GM18499 (cell line): ENCODE measurements around the gene CCDC38.

Experiments used
- ATAC-seq: cut with Tn5 transposase; IDR thresholded peaks from one replicate; pipeline ENCODE4 v1.9.1; 2021; ENCODE audit warnings: moderate number of reproducible peaks; ENCODE audit not compliant: insufficient read depth, unreplicated experiment

CCDC38 gene

DNA sequence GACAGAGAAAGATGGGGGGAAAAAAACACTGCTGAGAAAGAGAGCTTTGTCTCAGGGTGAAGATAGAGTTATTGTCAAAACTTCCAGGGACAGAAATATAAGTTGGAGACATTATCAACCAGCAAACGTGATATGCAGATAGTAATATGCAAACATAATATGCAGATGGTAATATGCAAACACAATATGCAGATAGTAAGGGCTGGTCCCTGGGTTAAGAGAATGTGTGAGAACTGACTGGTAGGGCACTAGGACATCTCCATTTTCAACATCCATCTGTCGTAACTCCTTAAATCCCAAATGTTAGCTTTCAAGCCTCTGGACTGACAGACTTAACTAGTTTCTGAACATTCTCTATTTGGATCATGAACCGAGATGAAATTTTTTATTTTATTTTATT, 51.5 kb downstream of the CCDC38 start:
- ATAC-seq: no peak

DNA sequence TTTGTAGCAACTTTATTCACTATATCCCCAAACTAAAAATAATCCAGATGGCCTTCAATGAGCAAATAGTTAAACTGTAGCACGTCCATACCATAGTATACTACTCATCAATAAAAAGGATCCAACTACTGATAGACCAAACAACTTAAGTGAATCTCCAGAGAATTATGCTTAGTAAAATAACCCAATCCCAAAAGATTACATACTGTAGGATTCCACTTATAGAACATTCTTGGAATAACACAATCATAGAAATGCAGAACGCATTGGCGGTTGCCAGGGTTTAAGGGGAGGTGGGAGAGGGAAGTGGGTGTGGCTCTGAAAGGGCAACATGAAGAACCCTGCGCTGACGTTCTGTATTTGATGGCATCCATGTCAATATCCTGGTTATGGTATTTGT, 55.1 kb downstream of the CCDC38 start:
- no peak for ATAC-seq

DNA sequence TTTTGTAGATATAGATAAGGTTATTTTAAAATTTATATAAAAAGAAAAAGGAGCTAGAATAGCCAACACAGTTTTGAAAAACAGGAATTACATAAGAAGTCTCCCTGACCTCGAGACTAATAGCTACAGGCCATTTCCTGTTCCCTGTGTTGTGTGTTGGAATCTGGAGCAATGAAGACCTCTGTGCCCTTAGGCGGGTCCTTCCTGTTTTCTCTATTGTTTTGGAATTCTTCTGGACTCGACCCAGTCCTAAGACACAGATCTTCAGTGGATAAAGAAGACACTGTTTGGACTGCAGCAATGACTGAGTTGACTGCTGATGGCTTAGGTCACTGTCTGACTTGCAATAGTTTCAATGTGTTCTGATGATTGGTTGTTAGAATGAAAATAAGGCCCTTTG, 57.4 kb downstream of the CCDC38 start:
- no peak for ATAC-seq

DNA sequence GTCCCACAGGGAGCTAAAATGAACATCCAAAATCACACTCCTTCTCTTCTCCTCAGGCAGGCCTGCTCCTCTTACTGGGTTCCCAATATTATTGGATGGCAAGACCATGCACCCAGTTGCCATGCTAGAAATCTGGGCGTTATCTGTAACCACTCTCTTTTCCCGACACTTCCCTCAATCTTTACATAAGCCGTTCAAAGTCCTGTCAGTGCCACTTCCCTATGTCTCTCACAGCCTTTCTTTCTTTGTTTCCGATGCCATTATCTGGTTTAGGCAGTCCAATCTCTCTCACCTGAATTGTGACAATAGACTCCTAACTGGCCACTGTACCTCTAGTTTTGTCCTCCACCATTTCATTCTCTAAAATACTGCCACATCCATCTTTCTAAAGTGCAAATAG, 59.5 kb downstream of the CCDC38 start:
- ATAC-seq: no peak

DNA sequence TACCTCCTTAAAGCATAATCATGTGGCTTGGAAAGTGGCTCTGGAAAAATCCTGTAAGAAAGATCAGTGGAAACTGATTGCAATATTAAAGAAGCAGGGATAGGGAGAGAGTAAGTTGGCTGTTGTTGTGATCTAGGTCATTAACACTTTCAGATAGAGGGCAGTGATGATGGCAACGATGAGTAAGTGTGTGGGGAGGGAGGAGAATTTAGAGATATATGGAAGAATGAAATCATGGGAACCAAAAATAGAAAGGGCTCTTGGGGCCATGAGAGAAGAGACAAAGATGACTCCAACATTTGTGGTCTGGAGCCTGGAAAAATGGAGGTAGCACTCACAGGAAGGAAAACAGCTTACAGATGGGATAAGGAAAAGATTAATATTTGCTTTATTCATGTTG, 60.3 kb downstream of the CCDC38 start:
- no peak for ATAC-seq

DNA sequence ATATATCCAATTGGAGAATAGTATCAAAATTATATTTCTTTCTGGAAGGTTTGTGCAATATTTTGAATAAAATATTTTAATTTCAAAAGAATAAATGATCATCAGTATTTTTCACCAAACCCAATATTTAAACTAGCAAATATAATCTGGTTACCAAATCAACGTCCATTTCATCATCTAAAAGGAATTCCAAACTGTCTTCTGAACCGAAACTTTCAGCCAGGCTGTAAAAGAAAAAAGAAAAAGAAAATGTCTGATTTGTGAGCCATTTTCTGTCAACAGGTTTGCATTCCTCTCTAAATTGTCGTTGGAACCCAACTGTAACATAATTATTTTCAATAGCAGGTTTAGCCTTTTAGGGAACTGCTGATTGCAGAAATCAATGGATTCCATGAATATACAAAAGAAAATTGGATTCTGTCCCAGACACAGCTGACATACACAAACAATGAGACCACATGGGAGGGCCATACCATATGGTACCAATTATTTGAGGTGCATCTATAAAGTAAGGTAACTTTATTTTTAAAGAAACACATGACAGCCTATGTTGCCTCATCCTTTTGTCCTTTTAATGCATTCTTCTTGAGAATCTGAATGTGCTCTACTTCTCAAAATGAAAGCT, 61.0 kb downstream of the CCDC38 start:
- ATAC-seq: no peak

DNA sequence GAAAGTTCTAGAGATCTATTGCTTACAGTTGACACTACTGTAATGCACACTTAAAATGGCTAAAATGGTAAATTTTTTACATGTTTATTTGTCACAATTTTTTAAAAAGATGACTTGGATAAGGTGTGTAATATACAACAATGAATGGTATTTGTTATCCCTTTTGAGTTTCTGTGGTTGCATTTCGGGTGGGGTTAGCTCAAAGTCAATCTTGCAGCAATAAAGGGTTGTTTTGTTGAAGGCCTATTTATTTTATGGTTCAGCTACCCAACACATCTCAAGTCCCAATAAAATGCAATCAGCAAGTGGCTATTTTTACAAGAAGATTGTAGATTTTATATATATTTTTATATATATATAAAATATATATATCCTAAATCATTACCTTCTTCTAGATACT, 61.5 kb downstream of the CCDC38 start:
- no peak for ATAC-seq

DNA sequence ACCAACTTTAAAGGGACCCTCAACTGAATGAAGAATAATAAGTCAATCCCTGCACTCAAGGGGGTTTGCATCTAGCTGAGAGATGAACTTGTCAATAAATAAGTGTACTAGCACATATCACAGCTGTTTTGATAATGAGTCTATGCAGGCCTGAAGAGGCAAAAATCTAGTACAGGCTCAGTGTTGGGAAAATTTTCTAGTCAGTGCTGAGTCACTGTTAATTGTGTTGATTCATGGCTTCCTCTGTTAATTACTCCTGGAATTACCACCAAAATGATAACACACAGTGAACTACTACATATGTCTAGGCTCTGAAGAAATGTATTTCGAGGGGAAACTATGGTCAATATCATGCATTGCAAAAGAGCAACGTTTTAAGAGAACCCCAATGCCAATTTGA, 64.8 kb downstream of the CCDC38 start:
- ATAC-seq: no peak

DNA sequence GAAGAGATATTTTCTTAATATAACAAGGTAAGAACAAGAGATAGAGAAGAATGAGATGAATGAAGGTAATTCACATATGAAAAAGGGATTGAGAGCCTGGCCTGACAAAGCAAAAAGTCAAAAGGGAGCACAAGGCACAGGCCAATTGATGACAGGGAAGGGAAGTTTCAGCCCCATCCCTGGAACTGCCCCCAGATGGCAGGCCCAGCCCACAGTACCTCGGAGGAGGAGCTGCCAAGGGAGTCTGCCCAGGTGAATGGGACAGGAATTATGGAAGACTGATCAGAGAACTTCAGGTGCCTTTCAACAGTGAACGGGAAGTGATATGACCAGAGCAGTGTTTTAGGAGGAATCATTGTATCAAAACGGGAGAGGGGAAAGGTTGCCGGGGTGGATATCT, 68.0 kb downstream of the CCDC38 start:
- ATAC-seq: no peak

DNA sequence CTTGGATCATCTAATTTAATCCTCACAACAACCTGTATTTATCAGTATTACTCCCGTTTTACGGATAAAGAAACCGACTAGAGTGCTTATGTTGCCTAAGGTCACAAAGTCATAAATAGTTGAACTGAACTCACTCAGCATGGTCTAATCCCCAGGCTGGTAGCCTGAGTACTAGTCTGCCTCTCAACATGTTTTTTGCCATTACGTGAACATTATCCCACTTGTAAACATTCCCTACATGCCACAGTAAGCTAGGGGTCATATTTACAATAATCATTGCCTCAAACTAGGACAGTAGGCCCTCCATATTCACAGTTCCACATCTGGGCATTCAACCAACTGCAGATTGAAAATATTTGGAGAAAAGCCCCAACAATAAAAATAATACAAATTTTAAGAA, 71.5 kb downstream of the CCDC38 start:
- ATAC-seq: no peak

DNA sequence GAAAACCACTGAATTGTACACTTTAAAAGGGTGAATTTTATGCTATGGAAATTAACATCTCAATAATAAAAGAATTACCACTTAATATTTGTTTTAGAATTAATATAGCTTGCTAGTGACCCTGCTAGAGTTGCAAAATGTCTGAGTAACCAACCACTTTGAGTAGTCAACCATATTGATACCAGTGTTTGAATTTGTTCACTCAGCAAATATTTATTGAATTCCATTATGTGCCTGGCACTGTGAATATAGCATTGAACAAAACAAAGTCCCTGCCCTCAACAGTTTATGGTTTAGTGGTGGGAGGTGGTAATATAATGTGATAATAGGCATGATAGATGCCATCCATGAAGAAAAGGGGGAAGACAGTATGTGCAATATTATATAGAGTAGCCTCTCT, 79.1 kb downstream of the CCDC38 start:
- ATAC-seq: no peak

DNA sequence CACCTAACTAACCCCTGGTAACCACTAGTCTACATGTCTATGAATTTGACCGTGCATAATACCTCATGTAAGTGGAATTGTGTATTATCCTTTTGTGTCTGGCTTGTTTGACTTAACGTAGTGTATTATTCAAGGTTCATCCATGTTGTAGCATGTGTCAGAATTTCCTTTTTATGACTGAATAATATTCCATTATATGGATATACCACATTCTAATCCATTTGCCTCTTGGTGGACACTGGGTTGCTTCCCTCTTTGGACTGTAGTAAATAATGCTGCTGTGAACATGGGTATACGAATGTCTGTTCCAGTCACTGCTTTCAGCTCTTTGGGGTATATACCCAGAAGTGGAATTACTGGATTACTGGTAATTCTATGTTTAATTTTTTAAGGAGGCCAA, 80.4 kb downstream of the CCDC38 start:
- no peak for ATAC-seq

DNA sequence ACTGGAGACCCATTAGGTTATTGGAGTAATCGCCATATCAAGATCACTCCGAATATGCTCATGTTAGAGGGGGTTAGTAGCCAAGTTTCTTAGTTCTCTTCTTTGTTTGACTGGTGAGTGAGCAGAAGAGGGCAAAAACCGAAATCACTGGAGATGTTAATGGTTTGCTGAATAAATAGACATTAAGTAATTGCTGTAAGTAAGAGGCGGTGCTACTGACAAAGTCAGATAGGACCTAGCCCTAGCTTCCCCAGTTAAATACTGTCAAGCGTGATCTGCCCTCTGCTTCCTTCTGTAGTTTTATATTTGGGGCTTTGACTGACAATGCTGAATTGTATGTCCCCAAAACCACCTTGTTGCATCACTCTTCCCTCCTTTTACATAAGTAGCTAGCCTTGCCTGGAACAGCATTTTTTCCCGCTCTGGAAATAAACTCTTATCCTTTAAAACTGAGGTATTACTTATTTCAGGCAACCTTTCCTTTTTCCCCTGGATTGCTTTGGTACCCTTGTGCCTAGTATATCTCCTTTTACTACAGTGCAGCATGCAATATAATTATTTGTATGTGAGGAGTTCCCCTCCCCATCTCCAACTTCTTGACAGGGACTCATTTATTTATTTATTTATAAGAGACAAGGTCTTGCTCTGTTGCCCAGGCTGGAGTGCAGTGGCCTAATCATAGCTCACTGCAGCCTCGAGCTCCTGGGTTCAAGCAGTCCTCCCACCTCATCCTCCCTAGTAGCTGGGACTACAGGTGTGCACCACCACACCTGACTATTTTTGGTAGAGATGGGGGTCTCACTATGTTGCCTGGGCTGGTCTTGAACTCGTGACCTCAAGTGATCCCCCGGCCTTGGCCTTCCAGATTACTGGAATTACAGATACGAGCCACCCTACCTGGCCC, 82.2 kb downstream of the CCDC38 start:
- no peak for ATAC-seq

DNA sequence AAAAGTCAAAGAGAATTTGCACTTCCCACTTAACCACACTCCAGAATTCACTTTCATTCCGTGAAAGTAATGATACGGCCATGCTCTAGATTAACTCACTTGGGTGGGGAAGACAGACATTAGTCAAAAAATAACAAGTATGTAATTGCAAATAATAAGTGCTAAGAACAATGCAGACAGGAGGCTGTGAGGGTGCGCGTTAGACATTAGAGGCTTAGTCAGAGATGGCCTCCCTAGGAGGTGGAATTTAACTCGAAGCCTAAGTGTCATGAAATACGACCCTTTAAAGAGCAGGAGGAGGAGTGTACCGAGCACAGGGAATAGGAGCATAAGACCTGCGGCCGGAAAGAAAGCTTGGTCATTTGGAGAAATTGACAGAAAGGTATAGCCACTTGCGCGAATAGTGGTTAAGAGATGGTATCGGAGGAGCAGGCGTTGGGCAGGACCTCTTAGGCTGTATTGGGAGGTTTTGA, 83.0 kb downstream of the CCDC38 start:
- no peak for ATAC-seq

DNA sequence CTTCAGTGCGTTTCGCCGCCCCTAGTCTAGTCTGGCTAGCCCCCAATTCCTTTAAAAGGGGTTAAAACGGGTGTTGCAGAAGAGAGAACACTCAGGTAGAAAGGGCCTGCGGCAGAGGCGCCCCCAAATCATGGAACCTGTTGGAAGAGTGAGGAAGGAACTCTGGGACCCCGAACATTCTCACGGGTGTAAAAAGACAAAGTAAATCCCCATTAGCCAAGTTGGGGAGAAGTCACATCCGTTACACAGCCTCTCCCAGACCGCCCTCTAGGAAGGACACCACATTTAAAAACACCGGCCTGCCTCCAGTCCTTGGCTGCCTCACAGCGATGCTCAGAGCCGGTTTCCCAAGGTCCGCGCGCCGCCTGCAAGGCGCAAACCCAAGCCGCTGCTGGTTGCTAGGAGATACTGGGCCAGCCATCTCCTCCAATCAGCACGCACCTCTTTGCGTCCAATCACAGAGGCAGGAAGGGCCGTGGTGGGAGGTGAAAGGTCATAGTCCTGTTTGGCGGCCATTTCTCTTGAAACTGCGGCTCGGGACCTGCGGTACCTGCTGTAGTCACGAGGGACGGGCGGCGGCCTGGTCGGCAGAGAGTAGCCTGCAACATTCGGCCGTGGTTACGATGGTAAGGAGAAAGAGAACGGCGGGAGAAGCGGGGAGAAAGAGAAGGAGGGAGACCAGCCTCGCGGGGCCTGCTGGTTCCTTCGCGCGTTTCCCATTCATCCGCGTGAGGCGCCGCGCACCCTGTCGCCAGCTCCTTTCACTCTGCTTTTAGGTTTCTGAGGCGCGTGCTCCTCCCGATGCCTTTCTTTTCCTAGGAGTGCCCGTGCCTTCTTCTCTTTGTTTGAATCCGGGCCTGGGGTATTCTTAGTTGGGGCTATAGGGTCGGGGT, 83.7 kb downstream of the CCDC38 start, which contains the start of gene SNRPF:
SNRPF (plus strand) TSS at position 502 of the 893 bp plus-strand sequence; CDS start at position 624, 122 bp downstream.
- peak; percentile 92 for ATAC-seq

DNA sequence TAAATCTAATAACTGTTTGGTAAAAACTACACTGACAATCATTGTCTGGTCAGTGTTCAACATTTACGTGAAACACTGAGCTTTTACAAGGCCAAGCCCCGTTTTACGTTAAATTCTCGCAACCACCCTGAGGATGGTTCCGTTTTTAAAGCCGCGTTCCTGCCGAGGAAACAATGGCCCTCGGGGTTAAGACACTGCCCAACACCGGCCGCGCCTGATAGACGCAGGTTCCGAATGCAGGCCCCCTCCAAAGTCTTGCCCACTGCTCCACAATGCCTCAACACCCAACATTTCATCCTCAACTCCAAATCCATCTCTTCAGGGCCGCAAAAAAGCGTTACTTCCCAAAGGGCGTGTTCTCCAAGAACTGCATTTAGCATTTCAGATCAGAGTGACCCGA, 84.6 kb downstream of the CCDC38 start:
- ATAC-seq: no peak

DNA sequence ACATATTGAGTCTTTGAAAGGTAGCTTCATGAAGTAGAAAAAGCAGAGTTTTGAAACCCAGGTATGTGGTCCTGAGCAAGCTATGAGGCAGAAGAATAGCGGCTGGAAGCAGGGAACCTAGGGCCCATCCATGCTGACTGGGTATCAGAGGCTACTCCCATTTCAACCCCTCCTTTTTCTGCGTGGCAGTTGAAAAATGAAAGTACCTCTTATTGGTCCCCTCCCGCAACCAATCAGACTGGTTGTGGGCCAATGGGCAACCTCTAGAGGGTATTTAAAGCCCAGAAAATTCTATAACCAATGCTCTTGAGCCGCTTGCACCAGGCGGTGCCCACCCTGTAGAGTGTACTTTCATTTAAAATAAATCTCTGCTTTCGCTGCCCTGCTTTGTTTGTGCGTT, 85.3 kb downstream of the CCDC38 start:
- no peak for ATAC-seq

DNA sequence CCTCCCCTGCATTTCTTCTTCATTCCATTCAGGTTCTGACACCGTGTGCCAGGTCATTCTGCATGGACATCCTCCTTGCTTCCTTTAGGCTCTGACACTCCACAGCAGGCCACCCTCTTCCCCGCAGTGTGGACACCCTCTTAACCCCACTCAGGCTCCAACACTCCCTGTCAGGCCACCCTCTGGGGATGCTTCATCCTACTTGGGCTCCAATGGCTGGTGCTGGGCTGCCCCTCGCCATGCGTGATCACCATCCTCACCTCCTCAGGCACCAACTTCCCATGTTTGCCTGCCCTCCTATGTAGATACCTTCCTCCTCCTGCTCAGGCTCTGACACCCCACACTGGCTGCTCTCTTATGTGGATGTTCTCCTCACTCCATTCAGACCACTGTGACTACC, 90.3 kb downstream of the CCDC38 start:
- ATAC-seq: no peak

DNA sequence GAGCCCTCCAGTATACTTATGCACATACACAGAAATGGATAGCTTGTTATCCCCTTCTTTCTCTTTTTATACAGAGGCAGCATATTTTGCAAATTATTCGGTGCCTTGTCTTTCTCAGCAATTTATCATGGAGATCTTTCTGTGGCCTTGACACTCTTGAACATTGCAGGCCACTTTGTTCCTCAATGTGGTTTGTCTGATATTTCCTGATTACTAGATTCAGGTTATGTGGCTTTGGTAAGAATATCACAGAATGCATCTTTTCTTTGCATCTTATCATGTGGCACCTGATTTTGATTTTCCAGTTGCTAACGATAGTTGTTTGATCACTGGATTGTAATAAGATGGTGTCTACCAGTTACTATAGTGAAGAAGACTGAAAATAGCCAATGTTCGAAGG, 90.8 kb downstream of the CCDC38 start:
- no peak for ATAC-seq

DNA sequence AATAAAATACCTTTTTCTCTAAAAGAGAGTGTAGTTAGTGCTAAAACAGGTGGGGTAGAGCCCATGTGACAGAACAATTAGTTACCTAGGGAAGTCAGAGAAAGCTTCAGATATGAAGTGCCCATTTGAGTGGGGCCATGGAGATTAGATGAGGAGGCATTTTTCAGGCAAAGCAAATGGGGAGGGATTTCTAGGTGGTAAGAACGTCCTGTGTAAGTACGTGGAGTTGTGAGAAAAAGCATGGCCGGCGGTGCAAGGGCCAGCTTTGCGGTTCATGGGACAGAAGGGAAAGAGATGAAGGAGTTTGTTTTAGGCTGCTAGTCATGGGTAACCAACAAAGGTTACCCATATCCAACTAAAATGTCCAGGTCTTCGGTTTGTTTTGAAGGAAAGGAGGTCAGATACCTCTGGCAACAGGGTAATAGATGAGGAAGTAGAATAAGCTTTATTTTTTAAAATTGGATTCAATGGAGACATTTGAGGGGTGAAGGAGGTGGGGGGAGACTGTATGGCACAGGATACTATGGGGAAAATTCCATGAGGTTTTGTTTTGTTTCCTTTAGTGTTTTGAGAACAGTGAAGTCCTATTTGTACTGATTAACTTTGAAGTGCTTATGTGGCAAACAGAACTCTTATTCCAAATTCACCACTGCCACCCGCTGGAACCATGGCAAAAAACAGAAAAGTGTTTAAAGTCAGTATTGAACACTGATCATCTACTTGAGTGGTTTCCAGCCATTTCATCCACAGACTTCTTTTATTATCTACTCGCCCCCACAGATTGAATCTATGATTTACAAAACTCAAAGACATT, 93.6 kb downstream of the CCDC38 start:
- no peak for ATAC-seq
